Mammary epithelial cell (primary cell): ENCODE data around the gene USHBP1.

Experiments
- CTCF ChIP-seq, 2 donors: IDR thresholded peaks in 1 of 2; conservative IDR thresholded peaks in 1 of 2; 2 replicates each; pipeline ENCODE4 v1.5.1; 2011 to 2012; ENCODE audit warnings: inconsistent platforms in 2 of 2, low read length in 2 of 2, mild to moderate bottlenecking in 2 of 2, control low read depth in 1 of 2, low read depth in 1 of 2; ENCODE audit not compliant: insufficient read depth in 1 of 2; ENCODE audit errors: extremely low read depth in 1 of 2
- EZH2 ChIP-seq: IDR thresholded peaks from 2 replicates; pipeline ENCODE4 v1.6.1; 2012; ENCODE audit warnings: low read length, inconsistent platforms, borderline replicate concordance

GRCh38 chr19:17285415-17286135, 21.0 kb upstream of the USHBP1 start:
- no peak for TF ChIP-seq CTCF (conservative IDR thresholded peaks at IDR 0.05 in 1 of 2, IDR thresholded peaks at IDR 0.05 in 1 of 2; ENCODE audit: extremely low read depth in 1 of 2, insufficient read depth in 1 of 2, low read depth in 1 of 2, low read length in 2 of 2)
- TF ChIP-seq EZH2, result no peak
